ENCODE results near the gene LITAF.
"Not testable (repeated sequence)": the region's sequence is repeated elsewhere in the genome, so short reads cannot be mapped to it uniquely, and the experiment has no call there.

LITAF gene

GRCh38 chr16:11572301-11572995 lies 14.3 kb downstream of the LITAF start:
- no peak for DNase-seq (ENCODE audit: low spot score)

GRCh38 chr16:11571549-11571948 lies 15.2 kb downstream of the LITAF start:
- no peak for DNase-seq (ENCODE audit: low spot score)

- DNase-seq (ENCODE audit: low spot score): no peak
Measured at GRCh38 chr16:11570806-11571205, 15.9 kb downstream of the LITAF start.

- no peak for DNase-seq (ENCODE audit: low spot score)
Measured at GRCh38 chr16:11570258-11570657, 16.5 kb downstream of the LITAF start.

- no peak for DNase-seq (ENCODE audit: low spot score)
Measured at GRCh38 chr16:11566398-11566797, 20.3 kb downstream of the LITAF start.

- no peak for DNase-seq (ENCODE audit: low spot score)
Measured at GRCh38 chr16:11565665-11566064, 21.1 kb downstream of the LITAF start.

GRCh38 chr16:11564046-11564926 lies 22.4 kb downstream of the LITAF start:
- no peak for DNase-seq (ENCODE audit: low spot score)

- DNase-seq (ENCODE audit: low spot score): no peak
Measured at GRCh38 chr16:11563493-11564040, 23.2 kb downstream of the LITAF start.

GRCh38 chr16:11562941-11563340 lies 23.8 kb downstream of the LITAF start:
- no peak for DNase-seq (ENCODE audit: low spot score)

GRCh38 chr16:11562411-11562810 lies 24.3 kb downstream of the LITAF start:
- DNase-seq (ENCODE audit: low spot score): no peak

GRCh38 chr16:11561856-11562255 lies 24.9 kb downstream of the LITAF start:
- DNase-seq (ENCODE audit: low spot score): no peak

- no peak for DNase-seq (ENCODE audit: low spot score)
Measured at GRCh38 chr16:11561454-11561805, 25.3 kb downstream of the LITAF start.

- no peak for DNase-seq (ENCODE audit: low spot score)
Measured at GRCh38 chr16:11560701-11561453, 25.8 kb downstream of the LITAF start.

- not testable (repeated sequence) for DNase-seq (ENCODE audit: low spot score)
Measured at GRCh38 chr16:11558308-11558823, 28.4 kb downstream of the LITAF start.

- DNase-seq (ENCODE audit: low spot score): no peak
Measured at GRCh38 chr16:11557801-11558200, 28.9 kb downstream of the LITAF start.

GRCh38 chr16:11556945-11557720 lies 29.6 kb downstream of the LITAF start:
- DNase-seq (ENCODE audit: low spot score): no peak

- DNase-seq (ENCODE audit: low spot score): no peak
Measured at GRCh38 chr16:11556214-11556819, 30.4 kb downstream of the LITAF start.

- DNase-seq (ENCODE audit: low spot score): no peak
Measured at GRCh38 chr16:11554053-11554452, 32.7 kb downstream of the LITAF start.

GRCh38 chr16:11553371-11553770 lies 33.3 kb downstream of the LITAF start:
- DNase-seq (ENCODE audit: low spot score): no peak

- DNase-seq (ENCODE audit: low spot score): no peak
Measured at GRCh38 chr16:11552440-11552839, 34.3 kb downstream of the LITAF start.

- no peak for DNase-seq (ENCODE audit: low spot score)
Measured at GRCh38 chr16:11551842-11552241, 34.9 kb downstream of the LITAF start.

Measured in hematopoietic multipotent progenitor cell treated with erythropoietin and hydrocortisone succinate and interleukin-3 and kit ligand, for 15 days (in vitro differentiated cells).